ENCODE measurements around the gene SPRR2E. TPM values are rescaled to one million over a fixed set of nuclear protein-coding genes. Genes with fewer than 3 reads are reported as not detected.
"Not testable (repeated sequence)": the region's sequence is repeated elsewhere in the genome, so short reads cannot be mapped to it uniquely, and the experiment has no call there.

The SPRR2E gene
- not detected for polyA plus RNA-seq (ENCODE audit: low read depth in 6 of 6)

GRCh38 chr1:153094426-153094825, at the start of gene SPRR2E:
Gene SPRR2E, minus strand, starts transcription at chr1:153094526. Its CDS starts 775 bp downstream, at chr1:153093751.
- Mint-ChIP-seq H3K27ac (peak within 1 kb of the TSS in 2 of 6 donors; percentile 8 to 42), H3K36me3 (no peaks in the 10 kb centered on the region), H3K4me3 (no peak within 1 kb of the TSS), H3K9me3 (peaks cover 0 to 1% (median 0%) of the 10 kb centered on the region in 7 donors), H3K27me3 (peaks cover 15 to 22% (median 19%) of the 10 kb centered on the region in 3 donors), H3K4me1 (no peaks in the 10 kb centered on the region)
- no peak for DNase-seq
- no peak for ATAC-seq (ENCODE audit: low read depth in 2 of 2)

GRCh38 chr1:153141377-153141776, 47.1 kb upstream of the SPRR2E start:
- Mint-ChIP-seq H3K4me3 (no peak overlapping the region), H3K9me3 (peaks cover 0 to 2% (median 0%) of the 10 kb centered on the region in 7 donors), H3K36me3 (no peaks in the 10 kb centered on the region), H3K27me3 (peaks cover 17 to 55% (median 46%) of the 10 kb centered on the region in 3 donors), H3K27ac (no peak overlapping the region), H3K4me1 (no peaks in the 10 kb centered on the region)
- ATAC-seq (ENCODE audit: low read depth in 2 of 2), result no peak
- no peak for DNase-seq

- H3K4me3 Mint-ChIP-seq, result no peak overlapping the region
- no peak overlapping the region for H3K27ac Mint-ChIP-seq
- peaks cover 13 to 54% (median 42%) of the 10 kb centered on the region in 3 donors for H3K27me3 Mint-ChIP-seq
- DNase-seq (no peak), ATAC-seq (ENCODE audit: low read depth in 2 of 2) (no peak)
- peaks cover 0 to 2% (median 0%) of the 10 kb centered on the region in 7 donors for H3K9me3 Mint-ChIP-seq
- H3K36me3 Mint-ChIP-seq, result no peaks in the 10 kb centered on the region
- no peaks in the 10 kb centered on the region for H3K4me1 Mint-ChIP-seq
Measured at GRCh38 chr1:153140484-153140883, 46.2 kb upstream of the SPRR2E start.

- H3K27me3 Mint-ChIP-seq, result peaks cover 22 to 70% (median 61%) of the 10 kb centered on the region in 3 donors
- no peaks in the 10 kb centered on the region for H3K4me1 Mint-ChIP-seq
- DNase-seq (no peak), ATAC-seq (ENCODE audit: low read depth in 2 of 2) (no peak)
- peaks cover 0 to 8% (median 0%) of the 10 kb centered on the region in 7 donors for H3K9me3 Mint-ChIP-seq
- H3K36me3 Mint-ChIP-seq, result no peaks in the 10 kb centered on the region
- no peak overlapping the region for H3K27ac Mint-ChIP-seq
- H3K4me3 Mint-ChIP-seq, result no peak overlapping the region
Measured at GRCh38 chr1:153133743-153134142, 39.4 kb upstream of the SPRR2E start.

- Mint-ChIP-seq H3K9me3 (peaks cover 0 to 8% (median 0%) of the 10 kb centered on the region in 7 donors), H3K4me3 (no peak overlapping the region), H3K36me3 (no peaks in the 10 kb centered on the region), H3K4me1 (no peaks in the 10 kb centered on the region), H3K27me3 (peaks cover 22 to 70% (median 61%) of the 10 kb centered on the region in 3 donors), H3K27ac (no peak overlapping the region)
- no peak for ATAC-seq (ENCODE audit: low read depth in 2 of 2)
- DNase-seq, result no peak
Measured at GRCh38 chr1:153133267-153133666, 38.9 kb upstream of the SPRR2E start.

- peaks cover 11 to 32% (median 22%) of the 10 kb centered on the region in 7 donors for H3K9me3 Mint-ChIP-seq
- H3K4me1 Mint-ChIP-seq; H3K4me3 Mint-ChIP-seq; ATAC-seq (ENCODE audit: low read depth in 2 of 2); H3K27ac Mint-ChIP-seq; DNase-seq: not testable (repeated sequence)
- H3K36me3 Mint-ChIP-seq, result peaks cover 0 to 15% of the 10 kb centered on the region in 2 donors
- peaks cover 14 to 41% (median 37%) of the 10 kb centered on the region in 3 donors for H3K27me3 Mint-ChIP-seq
Measured at GRCh38 chr1:153128688-153129087, 34.4 kb upstream of the SPRR2E start.

GRCh38 chr1:153127296-153127695, 33.0 kb upstream of the SPRR2E start:
- ATAC-seq (ENCODE audit: low read depth in 2 of 2), result no peak
- no peak overlapping the region for H3K27ac Mint-ChIP-seq
- no peak overlapping the region for H3K4me3 Mint-ChIP-seq
- DNase-seq, result no peak
- peaks cover 0 to 15% of the 10 kb centered on the region in 2 donors for H3K36me3 Mint-ChIP-seq
- no peaks in the 10 kb centered on the region for H3K4me1 Mint-ChIP-seq
- H3K27me3 Mint-ChIP-seq, result peaks cover 14 to 40% (median 26%) of the 10 kb centered on the region in 3 donors
- H3K9me3 Mint-ChIP-seq, result peaks cover 15 to 39% (median 23%) of the 10 kb centered on the region in 7 donors

GRCh38 chr1:153125536-153125935, 31.2 kb upstream of the SPRR2E start:
- Mint-ChIP-seq H3K36me3 (peaks cover 0 to 15% of the 10 kb centered on the region in 2 donors), H3K4me3 (no peak overlapping the region), H3K9me3 (peaks cover 15 to 39% (median 23%) of the 10 kb centered on the region in 7 donors), H3K27me3 (peaks cover 5 to 26% (median 12%) of the 10 kb centered on the region in 3 donors), H3K4me1 (no peaks in the 10 kb centered on the region), H3K27ac (no peak overlapping the region)
- no peak for DNase-seq
- ATAC-seq (ENCODE audit: low read depth in 2 of 2), result no peak

GRCh38 chr1:153123793-153124192, 29.5 kb upstream of the SPRR2E start:
- not testable (repeated sequence) for ATAC-seq (ENCODE audit: low read depth in 2 of 2); H3K27ac Mint-ChIP-seq; DNase-seq; H3K4me1 Mint-ChIP-seq; H3K4me3 Mint-ChIP-seq
- peaks cover 0 to 15% of the 10 kb centered on the region in 2 donors for H3K36me3 Mint-ChIP-seq
- peaks cover 0 to 25% (median 18%) of the 10 kb centered on the region in 3 donors for H3K27me3 Mint-ChIP-seq
- H3K9me3 Mint-ChIP-seq, result peaks cover 15 to 39% (median 23%) of the 10 kb centered on the region in 7 donors

- no peak overlapping the region for H3K27ac Mint-ChIP-seq
- peaks cover 5 to 30% (median 26%) of the 10 kb centered on the region in 3 donors for H3K27me3 Mint-ChIP-seq
- ATAC-seq (ENCODE audit: low read depth in 2 of 2) (no peak), DNase-seq (no peak)
- peak overlapping the region in 1 of 8 donors; percentile 52 for H3K4me3 Mint-ChIP-seq
- H3K36me3 Mint-ChIP-seq, result peaks cover 0 to 15% of the 10 kb centered on the region in 2 donors
- no peaks in the 10 kb centered on the region for H3K4me1 Mint-ChIP-seq
- peaks cover 13 to 39% (median 23%) of the 10 kb centered on the region in 7 donors for H3K9me3 Mint-ChIP-seq
Measured at GRCh38 chr1:153122831-153123421, 28.6 kb upstream of the SPRR2E start.

- H3K36me3 Mint-ChIP-seq, result peaks cover 0 to 15% of the 10 kb centered on the region in 2 donors
- DNase-seq, result no peak
- H3K4me1 Mint-ChIP-seq, result no peaks in the 10 kb centered on the region
- peaks cover 5 to 42% (median 30%) of the 10 kb centered on the region in 3 donors for H3K27me3 Mint-ChIP-seq
- H3K9me3 Mint-ChIP-seq, result peaks cover 12 to 30% (median 16%) of the 10 kb centered on the region in 7 donors
- H3K4me3 Mint-ChIP-seq, result no peak overlapping the region
- no peak for ATAC-seq (ENCODE audit: low read depth in 2 of 2)
- no peak overlapping the region for H3K27ac Mint-ChIP-seq
Measured at GRCh38 chr1:153120945-153121344, 26.6 kb upstream of the SPRR2E start.

GRCh38 chr1:153119491-153119971, 25.2 kb upstream of the SPRR2E start:
- Mint-ChIP-seq H3K27me3 (peaks cover 11 to 56% (median 36%) of the 10 kb centered on the region in 3 donors), H3K36me3 (peaks cover 0 to 2% of the 10 kb centered on the region in 2 donors)

GRCh38 chr1:153115264-153115663, 20.9 kb upstream of the SPRR2E start:
- not testable (repeated sequence) for H3K27ac Mint-ChIP-seq
- peaks cover 20 to 65% (median 36%) of the 10 kb centered on the region in 3 donors for H3K27me3 Mint-ChIP-seq

More at GRCh38 chr1:153119491-153119971, 25.2 kb upstream of the SPRR2E start:
- Mint-ChIP-seq H3K4me3 (no peak overlapping the region), H3K9me3 (peaks cover under 1 to 18% (median 6%) of the 10 kb centered on the region in 7 donors), H3K27ac (no peak overlapping the region), H3K4me1 (no peaks in the 10 kb centered on the region)
- no peak for ATAC-seq (ENCODE audit: low read depth in 2 of 2)
- DNase-seq, result no peak

GRCh38 chr1:153113416-153113815, 19.1 kb upstream of the SPRR2E start, which contains the start of gene SPRR2F:
Gene SPRR2F, minus strand, starts transcription at chr1:153113516. Its CDS starts 783 bp downstream, at chr1:153112733.
- no peak for DNase-seq
- Mint-ChIP-seq H3K4me3 (no peak within 1 kb of the TSS), H3K36me3 (no peaks in the 10 kb centered on the region), H3K27ac (no peak within 1 kb of the TSS), H3K27me3 (peaks cover 21 to 50% (median 29%) of the 10 kb centered on the region in 3 donors), H3K4me1 (no peaks in the 10 kb centered on the region), H3K9me3 (peaks cover 0 to 4% (median 2%) of the 10 kb centered on the region in 7 donors)
- no peak for ATAC-seq (ENCODE audit: low read depth in 2 of 2)

More at GRCh38 chr1:153115264-153115663, 20.9 kb upstream of the SPRR2E start:
- DNase-seq; H3K9me3 Mint-ChIP-seq; H3K4me1 Mint-ChIP-seq; H3K36me3 Mint-ChIP-seq; ATAC-seq (ENCODE audit: low read depth in 2 of 2); H3K4me3 Mint-ChIP-seq: not testable (repeated sequence)

Measured in naive B cell (primary cell).